Neural crest cell (in vitro differentiated cells): Measurements from ENCODE around the gene CRTC1. TPM values are rescaled to one million over a fixed set of nuclear protein-coding genes. Genes with fewer than 3 reads are reported as not detected.
"Not testable (repeated sequence)": the region's sequence is repeated elsewhere in the genome, so short reads cannot be mapped to it uniquely, and the experiment has no call there.

ENCODE experiments used
- DNase-seq: peaks from one replicate; pipeline ENCODE4 v3.0.0; 2021; ENCODE audit warnings: low read depth, mixed read lengths, low spot score
- H3K27ac Mint-ChIP-seq: one replicate; pipeline ENCODE4 v1.8.0; 2021; ENCODE audit warnings: mild to moderate bottlenecking, mixed read lengths; ENCODE audit not compliant: unreplicated experiment
- H3K27me3 Mint-ChIP-seq: 2 replicates; pipeline ENCODE4 v1.8.0; 2021; ENCODE audit warnings: low read depth, mild to moderate bottlenecking, mixed read lengths
- H3K36me3 Mint-ChIP-seq: 2 replicates; pipeline ENCODE4 v1.8.0; 2021; ENCODE audit warnings: low read depth, mild to moderate bottlenecking, mixed read lengths
- H3K4me1 Mint-ChIP-seq: 2 replicates; pipeline ENCODE4 v1.8.0; 2021; ENCODE audit warnings: mixed read lengths
- H3K4me3 Mint-ChIP-seq: one replicate; pipeline ENCODE4 v1.8.0; 2021; ENCODE audit warnings: mild to moderate bottlenecking, mixed read lengths
- H3K9me3 Mint-ChIP-seq: 2 replicates; pipeline ENCODE4 v1.8.0; 2021; ENCODE audit warnings: mixed read lengths
- CTCF ChIP-seq: fragments of 200-600 bp; sonication (generic); conservative IDR thresholded peaks from 2 replicates; pipeline ENCODE4 v1.5.0; 2021; ENCODE audit warnings: antibody characterized with exemption, mild to moderate bottlenecking
- total RNA-seq: library from RNA; stranded (reverse); gene quantifications from 2 replicates; pipeline ENCODE4 v1.2.1, GENCODE V29; 2021

Gene CRTC1
- total RNA-seq, 1 donor from 2014 or later = 24.1 TPM

GRCh38 chr19:18804643-18805042, 121.2 kb downstream of the CRTC1 start:
- Mint-ChIP-seq H3K27me3 (peaks cover 14% of the 10 kb centered on the region), H3K36me3 (no peaks in the 10 kb centered on the region), H3K27ac (no peak overlapping the region), H3K4me3 (no peak overlapping the region), H3K9me3 (no peaks in the 10 kb centered on the region), H3K4me1 (no peaks in the 10 kb centered on the region)
- no peak for DNase-seq
- no peak for TF ChIP-seq CTCF

- Mint-ChIP-seq H3K27ac (no peak overlapping the region), H3K27me3 (peaks cover 21% of the 10 kb centered on the region)
- DNase-seq = no peak
Observed at GRCh38 chr19:18807861-18808331, 124.4 kb downstream of the CRTC1 start.

GRCh38 chr19:18809149-18809868, 125.8 kb downstream of the CRTC1 start:
- peaks cover 20% of the 10 kb centered on the region for H3K27me3 Mint-ChIP-seq
- H3K4me3 Mint-ChIP-seq = no peak overlapping the region
- H3K9me3 Mint-ChIP-seq = no peaks in the 10 kb centered on the region
- H3K27ac Mint-ChIP-seq = no peak overlapping the region
- no peak for DNase-seq
- TF ChIP-seq CTCF = no peak
- no peaks in the 10 kb centered on the region for H3K4me1 Mint-ChIP-seq
- H3K36me3 Mint-ChIP-seq = no peaks in the 10 kb centered on the region

More at GRCh38 chr19:18807861-18808331, 124.4 kb downstream of the CRTC1 start:
- Mint-ChIP-seq H3K4me3 (no peak overlapping the region), H3K4me1 (no peaks in the 10 kb centered on the region), H3K9me3 (no peaks in the 10 kb centered on the region), H3K36me3 (no peaks in the 10 kb centered on the region)
- TF ChIP-seq CTCF = no peak

- not testable (repeated sequence) for H3K36me3 Mint-ChIP-seq, H3K9me3 Mint-ChIP-seq, H3K4me3 Mint-ChIP-seq, H3K4me1 Mint-ChIP-seq, DNase-seq, H3K27ac Mint-ChIP-seq
- peaks cover 26% of the 10 kb centered on the region for H3K27me3 Mint-ChIP-seq
Observed at GRCh38 chr19:18811638-18812037, 128.2 kb downstream of the CRTC1 start.

GRCh38 chr19:18814063-18814462, 130.6 kb downstream of the CRTC1 start:
- DNase-seq = no peak
- Mint-ChIP-seq H3K4me3 (no peak overlapping the region), H3K4me1 (no peaks in the 10 kb centered on the region), H3K9me3 (no peaks in the 10 kb centered on the region), H3K27ac (no peak overlapping the region), H3K27me3 (peaks cover 22% of the 10 kb centered on the region), H3K36me3 (no peaks in the 10 kb centered on the region)
- TF ChIP-seq CTCF = no peak

- H3K9me3 Mint-ChIP-seq = no peaks in the 10 kb centered on the region
- no peaks in the 10 kb centered on the region for H3K36me3 Mint-ChIP-seq
- H3K27me3 Mint-ChIP-seq = peaks cover 17% of the 10 kb centered on the region
Observed at GRCh38 chr19:18815673-18816072, 132.2 kb downstream of the CRTC1 start.

GRCh38 chr19:18816645-18817044, 133.2 kb downstream of the CRTC1 start:
- not testable (repeated sequence) for H3K27ac Mint-ChIP-seq, H3K9me3 Mint-ChIP-seq, H3K4me1 Mint-ChIP-seq, H3K36me3 Mint-ChIP-seq, DNase-seq, H3K4me3 Mint-ChIP-seq
- peaks cover 17% of the 10 kb centered on the region for H3K27me3 Mint-ChIP-seq

More at GRCh38 chr19:18815673-18816072, 132.2 kb downstream of the CRTC1 start:
- Mint-ChIP-seq H3K27ac (no peak overlapping the region), H3K4me3 (no peak overlapping the region), H3K4me1 (no peaks in the 10 kb centered on the region)
- TF ChIP-seq CTCF = no peak
- no peak for DNase-seq
